NOMO-1 treated with DMSO at 0.1 percent for 48 hours (cell line): ENCODE data around the gene CCSER1.
"Not testable (repeated sequence)": the region's sequence is repeated elsewhere in the genome, so short reads cannot be mapped to it uniquely, and the experiment has no call there.

Experiments
- DNase-seq: peaks from one replicate; lab custom pipeline; 2025; ENCODE audit not compliant: unreplicated experiment; lab: John Stamatoyannopoulos, UW

The CCSER1 gene

GRCh38 chr4:91111556-91111955 lies 984.4 kb downstream of the CCSER1 start:
- DNase-seq: no peak

- no peak for DNase-seq
Observed at GRCh38 chr4:91113130-91113706, 986.0 kb downstream of the CCSER1 start.

GRCh38 chr4:91114386-91114785 lies 987.2 kb downstream of the CCSER1 start:
- no peak for DNase-seq

GRCh38 chr4:91116861-91117260 lies 989.7 kb downstream of the CCSER1 start:
- DNase-seq: no peak

GRCh38 chr4:91118597-91118996 lies 991.4 kb downstream of the CCSER1 start:
- DNase-seq: no peak

- DNase-seq: no peak
Observed at GRCh38 chr4:91123742-91124141, 996.5 kb downstream of the CCSER1 start.

GRCh38 chr4:91127192-91127591 lies 1000.0 kb downstream of the CCSER1 start:
- DNase-seq: no peak

- DNase-seq: no peak
Observed at GRCh38 chr4:91127831-91128230, 1000.6 kb downstream of the CCSER1 start.

- DNase-seq: no peak
Observed at GRCh38 chr4:91128519-91128918, 1001.3 kb downstream of the CCSER1 start.

- DNase-seq: no peak
Observed at GRCh38 chr4:91147067-91147466, 1019.9 kb downstream of the CCSER1 start.

- DNase-seq: not testable (repeated sequence)
Observed at GRCh38 chr4:91154041-91154440, 1026.8 kb downstream of the CCSER1 start.

- not testable (repeated sequence) for DNase-seq
Observed at GRCh38 chr4:91167864-91168653, 1040.9 kb downstream of the CCSER1 start.

- no peak for DNase-seq
Observed at GRCh38 chr4:91170768-91171167, 1043.6 kb downstream of the CCSER1 start.

- no peak for DNase-seq
Observed at GRCh38 chr4:91171217-91171616, 1044.0 kb downstream of the CCSER1 start.

- DNase-seq: not testable (repeated sequence)
Observed at GRCh38 chr4:91185061-91185460, 1057.9 kb downstream of the CCSER1 start.

- DNase-seq: no peak
Observed at GRCh38 chr4:91198951-91199350, 1071.8 kb downstream of the CCSER1 start.

- no peak for DNase-seq
Observed at GRCh38 chr4:91207535-91207934, 1080.3 kb downstream of the CCSER1 start.

- no peak for DNase-seq
Observed at GRCh38 chr4:91212211-91212610, 1085.0 kb downstream of the CCSER1 start.

GRCh38 chr4:91217831-91218403 lies 1090.7 kb downstream of the CCSER1 start:
- not testable (repeated sequence) for DNase-seq

GRCh38 chr4:91220315-91220714 lies 1093.1 kb downstream of the CCSER1 start:
- DNase-seq: no peak

- no peak for DNase-seq
Observed at GRCh38 chr4:91222014-91222413, 1094.8 kb downstream of the CCSER1 start.

GRCh38 chr4:91226867-91227266 lies 1099.7 kb downstream of the CCSER1 start:
- no peak for DNase-seq
